CD4-positive, alpha-beta T cell (primary cell): Measurements from ENCODE around the gene MIEF2. TPM values are rescaled to one million over a fixed set of nuclear protein-coding genes. Genes with fewer than 3 reads are reported as not detected.

Experiments used
- ATAC-seq: fragments of 200-7000 bp; cut with Tn5 transposase; one replicate; pipeline ENCODE4 v1.10.0; 2022; ENCODE audit warnings: mild to moderate bottlenecking; ENCODE audit not compliant: poor library complexity
- CTCF ChIA-PET: fragments of 350-600 bp; sonication (Branson Sonifier 250); formaldehyde crosslinking; loops from one replicate; lab custom pipeline; 2021; ENCODE audit warnings: antibody characterized with exemption, inconsistent platforms; lab: Charles Lee
- POLR2A ChIA-PET: fragments of 350-600 bp; sonication (Branson Sonifier 250); formaldehyde crosslinking; loops from one replicate; lab custom pipeline; 2021; ENCODE audit warnings: antibody characterized with exemption, inconsistent platforms; lab: Charles Lee
- DNase-seq, 14 experiments: peaks; one replicate each; pipeline ENCODE4 v3.0.0-alpha.2; 2013 to 2020; ENCODE audit warnings: mixed read lengths in 2 of 14
- H3K27ac ChIP-seq, 2 donors: one replicate each; pipeline versions ENCODE4 v1.5.1 to v1.7.0; 2013; ENCODE audit warnings: low read length in 2 of 2, low read depth in 1 of 2, mild to moderate bottlenecking in 1 of 2
- H3K27me3 ChIP-seq, 2 experiments: 1 replicate in 1 of 2; 2 replicates in 1 of 2; pipeline versions ENCODE4 v1.6.1 to v1.7.0; 2013; ENCODE audit warnings: low read length in 2 of 2, control low read depth in 1 of 2, mild to moderate bottlenecking in 1 of 2, moderate library complexity in 1 of 2; ENCODE audit not compliant: insufficient read depth in 2 of 2, control insufficient read depth in 1 of 2
- H3K36me3 ChIP-seq: one replicate; pipeline ENCODE4 v1.6.1; 2013; ENCODE audit warnings: low read length, control low read depth; ENCODE audit not compliant: insufficient read depth
- H3K4me1 ChIP-seq: one replicate; pipeline ENCODE4 v1.6.1; 2013; ENCODE audit warnings: low read length, control low read depth; ENCODE audit not compliant: insufficient read depth
- H3K4me3 ChIP-seq: one replicate; pipeline ENCODE4 v1.5.1; 2013; ENCODE audit warnings: mild to moderate bottlenecking, low read length, moderate library complexity
- H3K9me3 ChIP-seq, 2 experiments: 1 replicate in 1 of 2; 2 replicates in 1 of 2; pipeline versions ENCODE4 v1.6.1 to v1.7.0; 2013; ENCODE audit warnings: low read length in 2 of 2, mild to moderate bottlenecking in 2 of 2, control low read depth in 1 of 2, moderate library complexity in 1 of 2; ENCODE audit not compliant: control insufficient read depth in 1 of 2, insufficient read depth in 1 of 2
- H3K27ac Mint-ChIP-seq: one replicate; pipeline ENCODE4 v1.8.0; 2020; ENCODE audit warnings: mixed read lengths
- H3K27me3 Mint-ChIP-seq: one replicate; pipeline ENCODE4 v1.8.0; 2021; ENCODE audit warnings: mixed read lengths
- H3K36me3 Mint-ChIP-seq: one replicate; pipeline ENCODE4 v1.8.0; 2021; ENCODE audit warnings: low read depth, mixed read lengths
- H3K4me1 Mint-ChIP-seq: one replicate; pipeline ENCODE4 v1.8.0; 2021; ENCODE audit warnings: low read depth, mixed read lengths
- H3K4me3 Mint-ChIP-seq: one replicate; pipeline ENCODE4 v1.8.0; 2020; ENCODE audit warnings: mild to moderate bottlenecking, mixed read lengths
- H3K9me3 Mint-ChIP-seq: one replicate; pipeline ENCODE4 v1.8.0; 2020; ENCODE audit warnings: mixed read lengths
- CTCF ChIP-seq: fragments of 200-600 bp; IDR thresholded peaks from one replicate; pipeline ENCODE4 v1.8.0; 2022; ENCODE audit warnings: antibody characterized with exemption, mild to moderate bottlenecking
- intact Hi-C, 2 experiments: fragments of 100-400 bp; cut with DNase I in 1 of 2; cut with micrococcal nuclease in 1 of 2; formaldehyde crosslinking; loops; one replicate each; pipeline versions ENCODE4 v1.15.1 to v1.9.0; 2023 to 2025; cut with DNase I, micrococcal nuclease
- total RNA-seq, 174 experiments: library from RNA in 2 of 174; stranded (reverse) in 2 of 174; gene quantifications; one replicate each; pipeline ENCODE4 v1.2.3 and lab custom pipeline; 2021 to 2026

The MIEF2 gene
- total RNA-seq, 2 experiments from 2014 or later: 10.7 to 14.3 TPM

GRCh38 chr17:18280766-18281371, 20.4 kb downstream of the MIEF2 start:
- POLR2A ChIA-PET: no interaction called here
- intact Hi-C loops: no loop called here

GRCh38 chr17:18281788-18282187, 21.3 kb downstream of the MIEF2 start:
- no peaks in the 10 kb centered on the region for H3K27me3 Mint-ChIP-seq
- H3K9me3 Mint-ChIP-seq: no peaks in the 10 kb centered on the region
- H3K4me1 Mint-ChIP-seq: no peaks in the 10 kb centered on the region
- TF ChIP-seq CTCF: no peak
- no peaks in the 10 kb centered on the region for H3K4me1 ChIP-seq
- no peak overlapping the region for H3K27ac ChIP-seq
- H3K27me3 ChIP-seq: no peaks in the 10 kb centered on the region
- no peak overlapping the region for H3K4me3 ChIP-seq
- H3K36me3 ChIP-seq: peaks cover 78% of the 10 kb centered on the region
- H3K36me3 Mint-ChIP-seq: peaks cover 79% of the 10 kb centered on the region
- DNase-seq: no peak
- ChIA-PET POLR2A (no interaction called here), CTCF (no interaction called here)
- no peak overlapping the region for H3K4me3 Mint-ChIP-seq
- intact Hi-C loops: no loop called here
- no peak overlapping the region for H3K27ac Mint-ChIP-seq
- no peak for ATAC-seq
- H3K9me3 ChIP-seq: no peaks in the 10 kb centered on the region

More at GRCh38 chr17:18280766-18281371, 20.4 kb downstream of the MIEF2 start:
- no peak for ATAC-seq
- Histone ChIP-seq H3K4me3 (no peak overlapping the region), H3K4me1 (no peaks in the 10 kb centered on the region), H3K27me3 (no peaks in the 10 kb centered on the region), H3K27ac (no peak overlapping the region), H3K9me3 (no peaks in the 10 kb centered on the region), H3K36me3 (peaks cover 81% of the 10 kb centered on the region)
- Mint-ChIP-seq H3K4me1 (no peaks in the 10 kb centered on the region), H3K9me3 (no peaks in the 10 kb centered on the region), H3K4me3 (no peak overlapping the region), H3K27me3 (no peaks in the 10 kb centered on the region), H3K27ac (no peak overlapping the region), H3K36me3 (peaks cover 83% of the 10 kb centered on the region)
- no peak for DNase-seq
- no peak for TF ChIP-seq CTCF
- CTCF ChIA-PET: no interaction called here

GRCh38 chr17:18285296-18285695, 24.8 kb downstream of the MIEF2 start:
- intact Hi-C loops: no loop called here
- Mint-ChIP-seq H3K9me3 (no peaks in the 10 kb centered on the region), H3K4me3 (no peak overlapping the region), H3K27ac (no peak overlapping the region), H3K36me3 (peaks cover 87% of the 10 kb centered on the region), H3K27me3 (no peaks in the 10 kb centered on the region), H3K4me1 (no peaks in the 10 kb centered on the region)
- Histone ChIP-seq H3K36me3 (peaks cover 76% of the 10 kb centered on the region), H3K4me1 (no peaks in the 10 kb centered on the region), H3K27me3 (no peaks in the 10 kb centered on the region), H3K9me3 (no peaks in the 10 kb centered on the region), H3K27ac (no peak overlapping the region), H3K4me3 (no peak overlapping the region)
- ChIA-PET POLR2A (no interaction called here), CTCF (no interaction called here)
- TF ChIP-seq CTCF: no peak
- ATAC-seq (no peak), DNase-seq (no peak)
